Stimulated activated memory B cell treated with anti-CD40 and anti-IgM and Interleukin-4, amounts not matched to agents 10 μg/mL and 1 μg/mL and 100 μg/mL, for 72 hours (primary cell): Measurements from ENCODE around the gene SNX30.

ENCODE experiments used
- ATAC-seq: fragments of 150-1000 bp; cut with Tn5 transposase; 2 replicates; pipeline ENCODE4 v1.10.0; 2021
- H3K27ac Mint-ChIP-seq: one replicate; pipeline ENCODE4 v1.8.0; 2022; ENCODE audit warnings: mild to moderate bottlenecking, mixed read lengths
- H3K27me3 Mint-ChIP-seq: one replicate; pipeline ENCODE4 v1.8.0; 2022; ENCODE audit warnings: mixed read lengths
- H3K36me3 Mint-ChIP-seq: one replicate; pipeline ENCODE4 v1.8.0; 2022; ENCODE audit warnings: mixed read lengths
- H3K4me1 Mint-ChIP-seq: one replicate; pipeline ENCODE4 v1.8.0; 2022; ENCODE audit warnings: mixed read lengths
- H3K4me3 Mint-ChIP-seq: one replicate; pipeline ENCODE4 v1.8.0; 2022; ENCODE audit warnings: mild to moderate bottlenecking, moderate library complexity, mixed read lengths
- H3K9me3 Mint-ChIP-seq: one replicate; pipeline ENCODE4 v1.8.0; 2022; ENCODE audit warnings: mixed read lengths

The SNX30 gene

DNA sequence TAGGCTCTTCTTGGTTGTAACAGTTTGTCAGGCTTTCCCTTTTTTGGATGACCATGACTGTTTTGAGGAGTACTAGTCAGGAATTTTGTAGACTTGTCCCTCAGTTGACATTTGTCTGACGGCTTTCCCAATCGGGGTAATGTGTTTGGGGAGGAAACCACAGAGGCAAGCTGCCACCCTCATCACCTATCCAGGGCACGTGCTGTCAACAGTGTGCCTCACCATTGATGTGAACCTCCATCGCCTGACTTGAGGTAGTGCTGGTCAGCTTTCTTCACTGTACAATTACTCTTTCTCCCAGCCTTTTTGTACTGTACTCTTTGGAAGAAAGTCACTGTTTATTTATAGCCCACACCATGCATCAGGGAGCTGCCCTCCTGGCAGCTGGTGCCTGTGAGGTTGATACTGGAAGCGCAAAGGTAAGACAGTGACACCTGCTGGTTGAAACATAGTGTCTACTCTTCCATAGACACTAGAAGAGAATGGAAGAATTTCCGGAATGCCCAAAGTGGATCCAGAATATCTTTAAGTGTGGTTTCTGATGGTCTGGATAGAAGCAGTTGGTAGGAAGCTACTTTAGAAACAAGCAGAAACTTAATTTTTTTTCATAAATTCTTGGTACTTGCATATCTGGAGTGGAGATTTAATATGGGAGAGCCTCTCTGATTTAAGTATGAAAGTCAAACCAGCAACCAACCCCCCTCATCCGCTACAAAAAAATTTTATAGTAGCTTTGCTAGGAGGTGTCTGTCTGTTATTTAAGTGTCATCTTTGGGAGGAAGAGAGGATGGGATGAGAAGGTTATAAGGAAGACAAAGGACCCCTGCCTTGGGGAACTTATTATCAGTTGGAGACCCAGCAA, 69.3 kb downstream of the SNX30 start:
- Mint-ChIP-seq H3K27me3 (no peaks in the 10 kb centered on the region), H3K4me1 (peaks cover 7% of the 10 kb centered on the region), H3K27ac (no peak overlapping the region), H3K36me3 (peaks cover 13% of the 10 kb centered on the region), H3K4me3 (no peak overlapping the region), H3K9me3 (no peaks in the 10 kb centered on the region)
- no peak for ATAC-seq

DNA sequence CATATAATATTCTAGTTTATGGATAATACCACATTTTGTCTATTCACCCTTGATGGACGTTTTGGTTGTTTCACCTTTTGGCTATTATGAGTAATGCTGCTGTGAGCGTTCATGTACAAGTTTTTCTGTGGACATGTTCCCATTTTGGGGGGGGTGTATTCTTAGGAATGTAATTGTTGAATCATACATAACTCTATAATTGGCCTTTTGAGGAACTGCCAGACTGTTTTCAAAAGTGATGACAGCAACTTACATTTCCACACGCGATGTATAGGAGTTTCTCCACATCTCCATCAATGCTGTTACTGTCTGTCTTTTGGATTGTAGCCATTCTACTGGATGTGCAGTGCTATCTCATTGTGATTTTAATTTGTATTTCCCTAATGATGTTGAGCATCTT, 70.3 kb downstream of the SNX30 start:
- Mint-ChIP-seq H3K27me3 (no peaks in the 10 kb centered on the region), H3K27ac (no peak overlapping the region), H3K9me3 (no peaks in the 10 kb centered on the region), H3K4me3 (no peak overlapping the region), H3K36me3 (peaks cover 19% of the 10 kb centered on the region), H3K4me1 (peaks cover 7% of the 10 kb centered on the region)
- no peak for ATAC-seq

DNA sequence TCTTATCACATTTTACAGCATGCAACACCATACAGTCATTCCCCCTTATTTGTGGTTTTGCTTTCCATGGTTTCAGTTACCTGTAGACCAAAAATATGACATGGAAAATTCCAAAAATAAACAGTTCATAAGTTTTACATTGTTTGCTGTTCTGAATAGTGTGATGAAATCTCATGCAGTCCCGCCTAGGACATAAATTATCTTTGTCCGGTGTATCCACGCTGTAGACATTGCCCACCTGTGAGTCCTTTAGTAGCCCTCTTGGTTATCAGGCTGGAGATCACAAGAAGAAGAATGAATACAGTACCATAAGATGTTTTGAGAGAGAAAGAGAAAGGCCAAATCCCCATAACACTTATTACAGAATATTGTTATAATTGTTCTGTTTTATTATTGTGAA, 72.1 kb downstream of the SNX30 start:
- H3K27ac Mint-ChIP-seq: no peak overlapping the region
- H3K27me3 Mint-ChIP-seq: no peaks in the 10 kb centered on the region
- no peak overlapping the region for H3K4me3 Mint-ChIP-seq
- no peaks in the 10 kb centered on the region for H3K9me3 Mint-ChIP-seq
- H3K36me3 Mint-ChIP-seq: peaks cover 26% of the 10 kb centered on the region
- ATAC-seq: no peak
- peaks cover 7% of the 10 kb centered on the region for H3K4me1 Mint-ChIP-seq

DNA sequence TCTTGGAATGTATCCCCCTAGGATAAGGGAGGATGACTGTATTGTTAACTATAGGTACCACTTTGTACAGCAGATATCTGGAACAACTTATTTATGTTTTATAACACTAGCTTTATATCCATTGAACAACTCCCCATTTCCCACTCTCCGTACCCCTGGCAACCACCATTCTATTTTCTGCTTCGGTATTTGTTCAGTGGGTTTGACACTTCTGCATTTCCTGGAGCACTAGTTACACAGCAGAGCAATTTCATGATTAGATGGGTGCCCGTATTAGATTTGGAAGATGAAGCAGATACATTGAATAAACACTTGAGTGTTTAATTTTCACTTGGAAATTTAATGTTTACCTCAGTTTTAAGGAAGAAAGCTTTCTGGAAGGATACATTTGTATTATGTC, 72.7 kb downstream of the SNX30 start:
- Mint-ChIP-seq H3K4me1 (peaks cover 7% of the 10 kb centered on the region), H3K27me3 (no peaks in the 10 kb centered on the region), H3K9me3 (no peaks in the 10 kb centered on the region), H3K27ac (no peak overlapping the region), H3K36me3 (peaks cover 26% of the 10 kb centered on the region), H3K4me3 (no peak overlapping the region)
- ATAC-seq: no peak

DNA sequence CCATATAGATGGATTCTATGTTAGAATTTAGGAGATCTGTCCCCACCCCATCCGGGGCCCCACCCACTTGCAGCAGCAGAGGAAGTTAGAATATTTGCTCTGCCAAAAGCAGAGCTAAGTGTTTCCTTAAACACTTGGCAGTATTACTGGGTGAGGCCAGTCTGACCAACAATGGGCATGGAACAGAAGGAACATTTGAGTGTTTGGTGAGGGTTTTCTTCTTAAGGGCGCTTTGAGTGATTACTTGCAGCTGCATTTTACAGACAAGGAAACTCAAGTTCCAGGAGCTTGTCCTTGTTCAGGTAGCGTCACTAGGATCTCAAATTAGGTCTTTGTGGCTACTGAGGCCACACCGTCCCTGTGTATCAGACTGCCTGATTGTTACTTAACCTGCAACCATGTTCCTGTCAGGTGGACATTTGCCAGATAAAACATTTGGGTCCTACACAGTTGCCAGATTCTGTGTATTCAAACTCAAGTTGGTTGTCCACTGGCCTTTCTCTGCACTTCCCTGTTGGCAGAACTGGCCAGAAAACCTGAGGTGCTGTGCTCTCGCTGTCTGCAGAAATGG, 80.8 kb downstream of the SNX30 start:
- H3K27ac Mint-ChIP-seq: no peak overlapping the region
- no peak for ATAC-seq
- no peak overlapping the region for H3K4me3 Mint-ChIP-seq
- no peaks in the 10 kb centered on the region for H3K9me3 Mint-ChIP-seq
- H3K4me1 Mint-ChIP-seq: no peaks in the 10 kb centered on the region
- no peaks in the 10 kb centered on the region for H3K27me3 Mint-ChIP-seq
- peaks cover 21% of the 10 kb centered on the region for H3K36me3 Mint-ChIP-seq

DNA sequence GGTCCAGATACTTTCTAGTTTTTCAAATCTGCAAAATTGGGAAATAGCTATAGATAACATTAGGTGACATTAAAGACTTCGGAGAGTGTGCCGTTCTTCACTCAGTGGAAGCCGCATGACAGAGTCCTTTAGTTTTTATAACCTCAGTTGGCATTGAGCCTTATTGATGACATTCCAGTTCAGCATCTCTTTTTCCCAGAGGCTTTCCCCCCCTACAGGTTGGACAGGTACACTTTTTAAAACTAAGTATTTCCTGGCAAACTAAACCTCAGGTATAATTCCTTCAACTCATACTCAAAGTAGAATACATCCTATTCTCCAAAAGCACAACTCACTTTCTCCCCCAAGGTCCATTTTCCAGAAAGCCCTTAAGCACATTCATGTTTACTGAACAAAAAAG, 81.4 kb downstream of the SNX30 start:
- H3K4me3 Mint-ChIP-seq: no peak overlapping the region
- H3K27me3 Mint-ChIP-seq: no peaks in the 10 kb centered on the region
- no peaks in the 10 kb centered on the region for H3K4me1 Mint-ChIP-seq
- ATAC-seq: no peak
- H3K36me3 Mint-ChIP-seq: peaks cover 24% of the 10 kb centered on the region
- H3K27ac Mint-ChIP-seq: no peak overlapping the region
- H3K9me3 Mint-ChIP-seq: no peaks in the 10 kb centered on the region

DNA sequence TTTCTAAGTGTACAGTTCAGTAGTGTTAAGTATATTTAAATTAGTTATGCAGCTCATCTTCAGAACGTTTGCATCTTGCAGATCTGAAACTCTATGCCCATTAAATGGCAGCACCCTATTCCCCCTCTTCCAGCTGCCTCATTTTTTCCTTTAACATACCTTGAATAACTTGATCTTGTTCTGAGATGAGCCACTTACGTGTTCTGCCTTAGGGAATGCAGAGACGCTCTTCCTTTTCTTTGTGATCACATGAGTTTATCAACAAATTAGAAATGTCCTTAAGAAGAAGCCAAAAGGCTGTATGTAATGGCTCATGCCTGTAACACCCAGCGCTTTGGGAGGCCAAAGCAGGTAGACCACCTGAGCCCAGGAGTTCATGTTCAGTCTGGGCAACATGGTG, 82.5 kb downstream of the SNX30 start:
- H3K4me3 Mint-ChIP-seq: no peak overlapping the region
- peaks cover 3% of the 10 kb centered on the region for H3K4me1 Mint-ChIP-seq
- H3K9me3 Mint-ChIP-seq: no peaks in the 10 kb centered on the region
- no peak for ATAC-seq
- H3K27me3 Mint-ChIP-seq: no peaks in the 10 kb centered on the region
- peaks cover 30% of the 10 kb centered on the region for H3K36me3 Mint-ChIP-seq
- H3K27ac Mint-ChIP-seq: no peak overlapping the region

DNA sequence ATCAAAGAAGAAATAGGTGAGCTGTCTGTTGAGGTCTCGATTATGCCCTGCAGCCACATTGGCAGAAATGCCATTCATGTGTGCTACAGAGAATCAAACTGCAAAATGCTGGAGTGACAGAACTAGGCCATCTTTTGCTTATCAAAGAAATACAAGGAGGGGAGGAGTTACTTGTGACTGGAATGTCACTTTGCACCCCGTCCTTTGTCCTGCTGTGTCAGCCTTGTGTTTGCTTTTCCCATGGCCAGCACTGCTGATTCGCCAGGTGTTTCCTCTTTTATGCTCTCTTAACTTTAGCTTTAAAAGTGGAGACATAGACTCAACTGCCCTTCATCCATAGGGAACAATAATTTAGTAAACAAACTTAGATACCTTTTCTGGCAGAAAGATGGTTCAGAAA, 85.8 kb downstream of the SNX30 start:
- peaks cover 19% of the 10 kb centered on the region for H3K4me1 Mint-ChIP-seq
- no peaks in the 10 kb centered on the region for H3K27me3 Mint-ChIP-seq
- no peaks in the 10 kb centered on the region for H3K9me3 Mint-ChIP-seq
- no peak overlapping the region for H3K27ac Mint-ChIP-seq
- no peak overlapping the region for H3K4me3 Mint-ChIP-seq
- no peak for ATAC-seq
- peaks cover 38% of the 10 kb centered on the region for H3K36me3 Mint-ChIP-seq

DNA sequence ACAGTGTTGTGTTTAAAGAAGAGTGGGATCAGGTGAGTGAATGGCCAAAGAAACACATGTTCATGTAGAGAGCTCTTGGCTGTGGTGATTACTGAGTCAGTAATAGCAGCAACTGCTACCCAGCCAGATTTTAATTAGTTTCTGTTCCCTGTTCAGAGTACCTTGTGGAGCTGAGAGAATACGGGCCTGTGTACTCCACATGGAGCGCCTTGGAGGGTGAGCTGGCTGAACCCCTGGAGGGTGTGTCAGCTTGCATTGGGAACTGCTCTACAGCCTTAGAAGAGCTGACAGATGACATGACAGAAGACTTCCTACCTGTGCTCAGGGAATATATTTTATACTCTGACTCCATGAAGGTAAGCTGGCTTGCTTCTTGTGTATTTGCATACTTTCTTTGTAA, 87.8 kb downstream of the SNX30 start:
- H3K27ac Mint-ChIP-seq: no peak overlapping the region
- H3K9me3 Mint-ChIP-seq: no peaks in the 10 kb centered on the region
- ATAC-seq: no peak
- no peak overlapping the region for H3K4me3 Mint-ChIP-seq
- H3K36me3 Mint-ChIP-seq: peaks cover 30% of the 10 kb centered on the region
- H3K4me1 Mint-ChIP-seq: peaks cover 19% of the 10 kb centered on the region
- H3K27me3 Mint-ChIP-seq: no peaks in the 10 kb centered on the region

DNA sequence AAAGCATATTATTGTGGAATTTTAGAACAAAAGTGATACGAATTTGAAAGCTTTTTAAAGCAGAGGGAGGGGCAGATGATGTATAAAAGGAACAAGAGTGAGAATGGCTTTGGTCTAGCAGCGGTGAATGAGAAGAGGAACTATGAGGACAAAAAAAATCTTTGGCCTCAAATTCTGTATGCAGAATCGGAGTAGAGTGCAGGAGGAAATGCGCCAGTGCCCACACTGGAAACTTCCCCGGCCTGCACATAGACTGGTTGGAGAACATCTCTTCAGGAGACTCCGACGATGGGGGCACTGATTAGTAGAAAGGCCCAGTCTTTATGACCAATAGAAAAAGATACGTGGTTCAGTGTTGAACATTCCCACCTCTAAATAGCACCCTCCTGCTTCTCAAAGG, 88.8 kb downstream of the SNX30 start:
- Mint-ChIP-seq H3K27ac (no peak overlapping the region), H3K27me3 (no peaks in the 10 kb centered on the region), H3K4me1 (peaks cover 25% of the 10 kb centered on the region), H3K4me3 (no peak overlapping the region), H3K36me3 (peaks cover 30% of the 10 kb centered on the region), H3K9me3 (no peaks in the 10 kb centered on the region)
- peak; percentile 80 for ATAC-seq

DNA sequence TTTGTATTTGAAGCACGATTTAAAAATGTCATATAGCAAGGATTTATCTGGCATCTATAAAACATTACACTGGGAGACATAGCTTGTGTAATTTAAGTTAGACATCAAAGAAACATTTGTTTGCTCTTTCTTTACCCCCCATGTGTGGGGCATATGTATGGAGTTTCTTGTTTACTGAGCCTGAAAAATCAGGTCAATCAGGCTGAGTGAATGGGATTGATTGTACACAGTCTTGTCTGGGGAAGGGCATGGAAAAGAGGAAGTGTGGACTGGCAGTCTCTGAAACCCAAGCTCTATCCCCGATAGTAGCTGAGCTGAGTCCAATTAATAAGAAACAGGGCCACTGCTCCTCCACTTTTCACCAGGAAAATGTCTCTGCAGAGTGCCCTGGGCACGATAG, 90.7 kb downstream of the SNX30 start:
- Mint-ChIP-seq H3K27me3 (no peaks in the 10 kb centered on the region), H3K4me1 (peaks cover 42% of the 10 kb centered on the region), H3K36me3 (peaks cover 26% of the 10 kb centered on the region), H3K27ac (no peak overlapping the region), H3K4me3 (no peak overlapping the region), H3K9me3 (no peaks in the 10 kb centered on the region)
- no peak for ATAC-seq

DNA sequence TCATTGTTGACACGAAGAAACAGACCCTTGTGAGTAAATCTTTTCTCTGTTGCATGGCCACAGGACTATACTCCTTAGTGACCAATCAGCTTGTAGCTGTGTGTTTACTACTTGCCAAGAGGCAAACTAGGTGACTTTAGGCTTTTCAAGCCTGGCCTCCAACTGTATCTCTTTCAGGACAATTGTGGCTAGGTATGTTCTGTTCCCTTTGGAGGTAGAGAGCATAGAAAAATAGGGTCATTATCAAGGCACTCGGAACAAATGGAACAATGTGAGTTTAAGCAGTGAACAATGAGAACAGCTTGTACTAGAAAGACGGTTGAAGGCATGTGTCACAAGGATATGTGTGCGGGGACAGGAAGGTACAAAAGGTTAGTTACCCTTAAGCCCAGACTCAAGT, 92.0 kb downstream of the SNX30 start:
- Mint-ChIP-seq H3K27me3 (no peaks in the 10 kb centered on the region), H3K36me3 (peaks cover 18% of the 10 kb centered on the region), H3K9me3 (no peaks in the 10 kb centered on the region), H3K27ac (no peak overlapping the region), H3K4me1 (peaks cover 42% of the 10 kb centered on the region), H3K4me3 (no peak overlapping the region)
- ATAC-seq: no peak

DNA sequence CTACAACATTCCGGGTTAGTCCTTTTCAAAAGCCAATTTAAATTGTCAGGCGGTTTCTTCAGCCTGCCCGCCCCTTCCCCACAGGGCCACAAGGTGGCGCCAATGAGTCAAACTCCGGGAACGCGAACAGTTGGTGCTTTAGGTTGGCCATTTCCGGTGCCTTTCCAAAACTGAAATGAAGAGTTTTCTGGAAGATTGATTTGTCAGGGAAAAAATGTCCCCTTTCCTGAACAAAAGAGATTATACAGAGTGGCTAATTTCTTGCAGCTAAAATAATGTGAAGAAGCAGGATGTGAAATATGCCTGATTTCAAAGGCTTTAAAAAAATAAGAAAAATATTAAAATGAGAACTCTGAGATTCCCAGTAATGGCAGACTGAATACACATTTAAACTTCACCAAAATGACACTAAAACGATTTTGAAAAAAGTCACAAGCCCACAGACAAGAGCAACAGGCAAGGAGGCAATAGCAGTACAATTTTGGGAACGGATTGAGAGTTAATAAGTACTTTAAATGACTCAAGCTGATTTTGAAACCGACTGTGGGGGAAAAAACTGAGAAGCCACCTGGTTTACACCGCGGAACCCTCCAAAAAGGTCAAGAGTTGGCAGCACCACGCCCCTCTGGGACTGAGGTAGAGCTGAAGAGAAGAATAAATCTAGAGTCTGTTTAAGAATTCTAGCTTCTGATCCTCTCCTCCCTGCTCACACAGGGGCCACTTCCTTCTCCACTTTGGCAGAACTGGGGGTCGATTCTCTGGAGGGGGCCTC, 94.4 kb downstream of the SNX30 start:
- no peak overlapping the region for H3K27ac Mint-ChIP-seq
- peak; percentile 86 for ATAC-seq
- H3K4me3 Mint-ChIP-seq: no peak overlapping the region

DNA sequence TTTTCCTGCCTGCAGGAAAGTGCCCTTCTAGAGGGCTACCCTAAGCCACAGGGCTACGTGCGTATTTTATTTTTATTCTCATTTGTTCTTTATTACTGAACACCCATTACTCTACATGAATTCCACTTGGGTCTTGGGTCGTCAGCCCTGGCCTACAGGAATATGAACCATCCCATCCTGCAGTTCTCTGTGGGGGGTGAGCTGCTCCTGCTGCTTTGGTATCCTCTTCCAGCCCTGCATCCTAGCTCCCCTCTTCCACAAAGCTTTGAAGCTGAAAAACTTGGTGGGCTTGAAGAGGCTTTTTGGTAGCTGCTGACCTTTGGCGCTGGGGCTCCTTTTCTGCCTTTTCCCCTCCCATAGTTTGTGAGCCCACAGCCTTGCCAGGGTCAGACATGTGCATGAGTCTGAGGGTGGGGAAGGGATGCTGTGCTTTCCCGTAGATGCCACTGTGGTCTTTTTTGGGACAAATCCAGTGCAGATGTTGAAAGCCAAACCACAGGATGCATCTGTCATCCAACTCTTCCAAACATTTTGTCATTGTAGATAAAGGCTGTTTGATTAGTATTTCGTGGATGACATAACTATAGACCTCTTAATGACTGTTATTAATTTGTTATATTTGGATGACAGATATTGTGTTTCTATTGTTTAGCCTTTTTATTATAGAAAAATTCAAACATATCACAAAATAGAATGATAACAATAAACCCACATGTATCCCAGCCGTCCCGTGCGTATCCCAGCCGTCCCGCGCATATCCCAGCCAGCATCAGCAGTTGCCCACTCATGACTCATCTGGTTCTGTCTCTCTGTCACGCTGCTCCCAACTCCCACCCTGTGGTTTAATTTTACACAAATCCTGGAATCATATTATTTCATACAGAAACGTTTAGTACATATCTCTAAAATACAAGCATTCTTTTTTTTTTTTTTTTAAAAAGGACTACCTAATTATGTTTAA, 96.2 kb downstream of the SNX30 start:
- Mint-ChIP-seq H3K4me1 (peaks cover 23% of the 10 kb centered on the region), H3K27ac (no peak overlapping the region), H3K36me3 (peaks cover 14% of the 10 kb centered on the region), H3K27me3 (no peaks in the 10 kb centered on the region), H3K4me3 (no peak overlapping the region), H3K9me3 (no peaks in the 10 kb centered on the region)
- no peak for ATAC-seq

More for the DNA sequence above, 94.4 kb downstream of the SNX30 start:
- Mint-ChIP-seq H3K36me3 (no peaks in the 10 kb centered on the region), H3K4me1 (peaks cover 23% of the 10 kb centered on the region), H3K27me3 (no peaks in the 10 kb centered on the region), H3K9me3 (no peaks in the 10 kb centered on the region)
